Right cardiac atrium (tissue), 5 donors: Measurements from ENCODE around the gene ERP27. TPM values are rescaled to one million over a fixed set of nuclear protein-coding genes. Genes with fewer than 3 reads are reported as not detected.

Source experiments
- ATAC-seq, 2 donors: fragments of 200-7000 bp; cut with Tn5 transposase; one replicate each; pipeline versions ENCODE4 v1.8.0 to v1.9.1; 2020; ENCODE audit warnings: moderate library complexity in 2 of 2, mild to moderate bottlenecking in 1 of 2
- DNase-seq, 3 donors: peaks; one replicate each; pipeline ENCODE4 v3.0.0-alpha.2; 2020
- H3K27ac ChIP-seq: one replicate; pipeline ENCODE4 v1.5.1; 2013; ENCODE audit warnings: mild to moderate bottlenecking, low read length, control low read depth, moderate library complexity
- H3K27me3 ChIP-seq: one replicate; pipeline ENCODE4 v1.6.1; 2013; ENCODE audit not compliant: control insufficient read depth, insufficient read depth
- H3K4me1 ChIP-seq: one replicate; pipeline ENCODE4 v1.6.1; 2013; ENCODE audit warnings: low read length; ENCODE audit not compliant: control insufficient read depth, insufficient read depth
- H3K4me3 ChIP-seq: one replicate; pipeline ENCODE4 v1.5.1; 2013; ENCODE audit warnings: low read length, control low read depth
- H3K9me3 ChIP-seq: one replicate; pipeline ENCODE4 v1.6.1; 2013; ENCODE audit warnings: low read length; ENCODE audit not compliant: control insufficient read depth
- whole genome bisulfite sequencing: extraction: QIAGEN DNeasy Blood & Tissue Kit; methylation state at CpG from one replicate; pipeline ENCODE4 v1.1.7; 2013; 5-methylcytosine and 5-hydroxymethylcytosine counted together
- intact Hi-C, 4 donors: fragments of 100-400 bp; cut with DNase I; formaldehyde crosslinking; loops; one replicate each; pipeline versions ENCODE4 v1.11.0 to v1.14.0; 2022 to 2023
- polyA plus RNA-seq: library from polyadenylated mRNA; stranded (reverse); fragments of 200-250 nt; gene quantifications from one replicate; pipeline ENCODE4 v1.2.3, GENCODE V29; 2013
- total RNA-seq, 4 donors: library from RNA; stranded (reverse); fragmentation: NEBNext Ultra II Directional; extraction: Animal tissue kit (Norgen Biotek cat#: 25700); gene quantifications; one replicate each; pipeline ENCODE4 v1.2.1, GENCODE V29; 2021
- donor health status: healthy with polysubstance abuse.
- donor health status: DM: no; HTN: yes; CAD: no.
- donor health status: DM: no; HTN: no; CAD: no.
- donor health status: DM: no; HTN: yes; CAD: no; lungs with severe emphysema.
- donor health status: DM: yes; HTN: yes; CAD: no.

ERP27 gene
- total and polyA plus RNA-seq, 5 donors = 0.17 to 0.49 (median 0.32) TPM

DNA sequence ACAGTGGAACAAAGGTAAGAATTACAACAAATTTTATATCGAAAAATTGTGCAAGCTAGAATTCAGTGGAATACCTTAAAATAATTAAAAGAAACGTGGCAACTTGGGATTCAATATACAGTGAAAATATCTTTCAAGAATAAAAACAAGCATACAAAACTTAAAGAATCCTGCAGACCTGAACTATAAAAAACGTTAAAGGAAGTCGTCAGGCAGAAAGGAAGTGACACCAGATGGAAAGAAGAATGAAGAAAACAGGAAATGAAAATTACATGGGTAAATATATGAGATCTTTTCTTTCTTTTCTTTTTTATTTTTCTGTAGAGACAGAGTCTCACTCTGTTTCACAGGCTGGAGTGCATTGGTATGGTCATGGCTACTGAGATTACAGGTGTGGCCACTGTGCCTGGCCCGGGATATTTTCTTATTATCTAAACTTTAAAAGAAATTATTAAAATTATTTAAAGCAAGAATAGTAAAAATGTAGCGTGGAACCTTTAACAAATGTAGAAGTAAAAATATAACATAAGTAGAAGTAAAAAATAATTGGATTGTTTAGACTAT lies 57.4 kb downstream of the ERP27 start:
- H3K27me3 ChIP-seq = no peaks in the 10 kb centered on the region
- no peaks in the 10 kb centered on the region for H3K9me3 ChIP-seq
- intact Hi-C loops = no loop called here
- H3K27ac ChIP-seq = no peak overlapping the region
- 77% methylated on average over 6 of the region's 6 CpGs for WGBS
- DNase-seq = no peak
- peaks cover 2% of the 10 kb centered on the region for H3K4me1 ChIP-seq
- no peak for ATAC-seq
- no peak overlapping the region for H3K4me3 ChIP-seq

DNA sequence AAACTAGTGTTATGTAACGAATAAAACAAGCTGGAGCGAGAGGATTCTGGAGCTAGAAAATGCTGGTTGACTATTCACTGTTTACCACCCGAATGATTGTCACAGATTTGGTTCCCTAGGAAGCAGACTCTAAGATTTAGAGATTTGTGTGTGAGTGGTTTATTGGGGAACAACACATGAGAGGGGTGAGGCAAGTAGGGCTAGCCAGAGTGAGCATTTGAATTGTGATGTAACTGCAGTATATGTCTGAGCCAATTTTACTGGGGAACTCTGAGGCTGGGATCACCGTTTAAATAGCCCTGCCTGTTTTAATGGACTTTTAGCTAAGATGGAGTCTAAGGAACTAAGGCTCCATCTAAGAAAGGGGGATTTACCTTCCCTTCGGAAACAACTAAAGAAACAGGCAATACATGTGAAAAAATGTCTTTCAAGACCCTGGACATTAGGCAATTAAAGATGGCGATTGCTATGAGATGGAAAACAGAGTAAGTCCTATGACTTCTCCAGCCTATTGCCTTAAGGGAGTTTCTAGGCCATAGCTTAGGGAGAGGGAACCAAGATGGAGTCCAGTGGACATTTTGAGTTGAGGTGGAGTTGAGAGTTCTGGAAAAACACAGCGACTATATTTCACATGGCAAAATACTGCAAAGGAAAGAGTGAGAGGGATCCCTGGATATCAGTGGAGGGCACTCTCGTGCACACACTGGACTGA lies 59.0 kb downstream of the ERP27 start:
- no peak overlapping the region for H3K27ac ChIP-seq
- intact Hi-C loops = no loop called here
- no peaks in the 10 kb centered on the region for H3K9me3 ChIP-seq
- peak; percentile 55 to 57 for ATAC-seq
- H3K4me1 ChIP-seq = no peaks in the 10 kb centered on the region
- H3K27me3 ChIP-seq = no peaks in the 10 kb centered on the region
- 85% methylated on average over 8 of the region's 8 CpGs for WGBS
- no peak for DNase-seq
- no peak overlapping the region for H3K4me3 ChIP-seq

DNA sequence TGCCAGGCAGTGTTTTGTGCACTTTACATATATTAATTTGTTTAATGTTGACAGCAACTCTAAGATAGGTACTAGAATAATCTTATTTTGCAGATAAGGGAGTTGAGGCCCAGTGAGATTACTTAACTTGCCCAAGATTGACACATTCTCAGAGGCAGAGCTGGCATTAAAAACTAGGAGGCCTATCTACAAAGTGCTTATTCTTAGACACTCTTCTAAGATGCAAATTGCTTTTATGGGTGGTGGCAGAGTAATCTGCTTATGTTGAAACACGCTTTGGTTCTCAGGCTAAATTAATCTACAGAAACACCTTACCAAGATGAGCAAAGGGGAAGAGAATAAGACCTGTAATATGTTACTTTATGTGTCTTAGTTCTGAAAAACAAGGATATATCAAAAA lies 59.8 kb downstream of the ERP27 start:
- no peak for DNase-seq
- Histone ChIP-seq H3K27ac (no peak overlapping the region), H3K9me3 (no peaks in the 10 kb centered on the region), H3K4me3 (no peak overlapping the region), H3K4me1 (no peaks in the 10 kb centered on the region), H3K27me3 (no peaks in the 10 kb centered on the region)
- no peak for ATAC-seq
- intact Hi-C loops = no loop called here
- 75% methylated on average over 1 of the region's 1 CpG for WGBS

DNA sequence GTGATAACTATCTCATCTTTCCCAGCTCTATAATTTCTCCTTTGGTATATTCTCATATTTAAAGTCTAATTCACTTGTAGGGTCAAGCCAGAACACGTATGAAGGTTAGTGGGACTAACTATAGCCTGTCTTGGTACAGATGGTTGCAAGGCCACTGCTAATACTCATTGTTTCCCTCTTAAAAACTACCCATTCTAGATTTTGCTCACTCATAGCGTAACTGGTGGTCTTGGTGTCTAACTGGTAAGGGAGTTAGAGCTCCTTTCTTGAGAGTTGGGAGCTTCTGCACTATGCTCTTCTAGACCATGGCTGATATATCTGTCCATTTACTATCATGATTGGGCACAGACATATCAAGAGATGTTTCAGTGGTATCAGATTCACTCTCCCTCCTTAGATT lies 61.5 kb downstream of the ERP27 start:
- no peak overlapping the region for H3K27ac ChIP-seq
- ATAC-seq = no peak
- H3K9me3 ChIP-seq = no peaks in the 10 kb centered on the region
- intact Hi-C loops = no loop called here
- no peaks in the 10 kb centered on the region for H3K27me3 ChIP-seq
- H3K4me1 ChIP-seq = no peaks in the 10 kb centered on the region
- no peak for DNase-seq
- WGBS = 91% methylated on average over 2 of the region's 2 CpGs
- H3K4me3 ChIP-seq = no peak overlapping the region

DNA sequence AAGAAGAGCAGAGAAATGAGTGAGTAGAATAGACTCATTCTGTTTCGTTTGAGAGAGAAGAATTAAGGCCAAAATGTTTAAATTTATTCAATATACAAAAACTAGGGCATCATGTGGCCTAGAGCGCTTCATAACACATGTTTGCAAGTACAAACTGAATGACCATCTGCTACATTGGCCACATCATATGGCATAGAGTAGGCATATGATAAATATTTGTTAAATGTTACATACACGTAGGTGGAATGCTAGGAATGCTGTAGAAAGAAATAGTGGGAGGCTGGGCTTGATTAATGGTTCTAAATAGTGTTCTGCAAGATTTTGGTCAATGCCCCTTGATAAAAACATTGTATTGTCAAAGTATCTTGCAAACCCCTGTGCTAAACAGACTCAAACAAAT lies 63.5 kb downstream of the ERP27 start:
- DNase-seq (no peak), ATAC-seq (no peak)
- Histone ChIP-seq H3K27ac (no peak overlapping the region), H3K4me3 (no peak overlapping the region), H3K4me1 (no peaks in the 10 kb centered on the region), H3K27me3 (no peaks in the 10 kb centered on the region), H3K9me3 (no peaks in the 10 kb centered on the region)
- 76% methylated on average over 3 of the region's 3 CpGs for WGBS
- intact Hi-C loops = no loop called here

DNA sequence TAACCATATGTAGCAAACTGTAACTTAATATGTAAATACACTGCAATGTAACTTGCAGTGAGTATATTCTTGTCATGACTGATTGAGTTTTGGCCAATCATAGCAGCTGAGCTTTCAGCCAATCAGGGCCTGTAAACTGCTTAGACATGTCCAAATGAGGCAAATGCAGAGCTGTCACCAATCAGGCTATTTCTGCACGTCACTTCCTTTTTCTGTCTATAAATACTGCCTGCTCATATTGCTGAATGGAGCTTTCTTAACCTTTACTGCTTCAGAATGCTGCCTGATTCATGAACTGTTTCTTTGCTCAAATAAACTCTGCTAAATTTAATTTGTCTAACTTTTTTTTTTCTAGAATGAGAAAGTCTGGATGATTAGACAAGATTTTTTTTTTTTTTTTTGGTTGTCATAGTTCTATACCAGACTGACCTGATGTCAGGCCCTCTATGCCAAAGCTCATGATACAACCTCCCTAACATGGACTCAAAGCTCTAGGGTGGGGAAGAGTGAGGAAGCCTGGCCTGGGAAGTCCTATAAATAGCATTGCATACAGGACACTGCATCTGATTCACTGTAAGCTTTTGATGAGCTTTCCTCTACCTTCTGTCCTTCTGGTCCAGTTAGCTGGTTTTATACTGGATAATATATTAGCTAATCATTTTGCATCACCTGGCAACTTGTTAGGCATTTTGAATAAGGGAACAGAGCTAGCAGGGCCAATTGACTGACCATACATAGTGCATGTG lies 64.7 kb downstream of the ERP27 start:
- 35% methylated on average over 1 of the region's 1 CpG for WGBS
- H3K4me3 ChIP-seq = no peak overlapping the region
- ATAC-seq (no peak), DNase-seq (no peak)
- no peaks in the 10 kb centered on the region for H3K9me3 ChIP-seq
- no peaks in the 10 kb centered on the region for H3K27me3 ChIP-seq
- H3K4me1 ChIP-seq = no peaks in the 10 kb centered on the region
- H3K27ac ChIP-seq = no peak overlapping the region
- intact Hi-C loops = no loop called here

DNA sequence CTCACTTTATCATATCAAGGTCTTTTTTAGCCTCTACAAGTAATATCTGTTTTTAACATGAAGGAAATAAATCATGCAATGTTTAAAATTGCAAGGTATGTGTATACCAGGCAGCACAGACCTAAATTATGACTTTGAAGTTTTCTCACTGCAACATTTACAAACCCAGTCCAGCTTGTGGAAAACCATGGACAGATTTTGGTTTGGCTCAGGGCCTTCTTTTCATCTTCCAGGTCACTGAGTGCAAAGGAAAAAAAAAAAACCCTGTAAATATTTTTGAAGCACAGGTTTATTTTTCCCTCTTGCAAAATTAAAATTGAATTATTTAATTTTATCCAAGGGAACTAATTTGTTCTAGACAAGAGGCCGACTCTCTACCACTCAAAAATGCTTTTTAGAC lies 66.5 kb downstream of the ERP27 start:
- Histone ChIP-seq H3K4me1 (no peaks in the 10 kb centered on the region), H3K4me3 (no peak overlapping the region), H3K27ac (no peak overlapping the region), H3K27me3 (no peaks in the 10 kb centered on the region), H3K9me3 (no peaks in the 10 kb centered on the region)
- WGBS = 91% methylated on average over 1 of the region's 1 CpG
- DNase-seq (no peak), ATAC-seq (no peak)
- intact Hi-C loops = no loop called here

DNA sequence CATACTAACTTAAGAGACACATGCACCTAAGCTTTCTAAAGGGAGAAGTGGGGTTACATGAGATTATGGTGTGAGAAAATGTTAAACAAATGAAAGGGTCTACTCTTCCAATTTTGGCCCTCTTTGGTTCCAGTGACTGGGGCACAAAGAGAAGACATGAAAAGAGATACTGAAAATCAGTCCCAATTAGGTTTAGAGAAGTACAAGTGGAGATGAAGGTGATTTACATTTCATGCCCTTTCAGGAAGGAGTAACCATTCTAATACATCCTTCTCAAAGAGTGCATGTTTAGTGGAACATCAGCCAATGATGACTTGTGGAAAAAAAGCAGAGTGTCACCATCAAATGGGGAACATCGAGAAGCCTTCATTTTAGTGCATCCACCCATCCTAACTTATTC lies 67.1 kb downstream of the ERP27 start:
- ATAC-seq = no peak
- intact Hi-C loops = no loop called here
- H3K27ac ChIP-seq = no peak overlapping the region
- WGBS = 97% methylated on average over 1 of the region's 1 CpG
- no peaks in the 10 kb centered on the region for H3K4me1 ChIP-seq
- H3K9me3 ChIP-seq = no peaks in the 10 kb centered on the region
- H3K4me3 ChIP-seq = no peak overlapping the region
- no peaks in the 10 kb centered on the region for H3K27me3 ChIP-seq
- DNase-seq = no peak

DNA sequence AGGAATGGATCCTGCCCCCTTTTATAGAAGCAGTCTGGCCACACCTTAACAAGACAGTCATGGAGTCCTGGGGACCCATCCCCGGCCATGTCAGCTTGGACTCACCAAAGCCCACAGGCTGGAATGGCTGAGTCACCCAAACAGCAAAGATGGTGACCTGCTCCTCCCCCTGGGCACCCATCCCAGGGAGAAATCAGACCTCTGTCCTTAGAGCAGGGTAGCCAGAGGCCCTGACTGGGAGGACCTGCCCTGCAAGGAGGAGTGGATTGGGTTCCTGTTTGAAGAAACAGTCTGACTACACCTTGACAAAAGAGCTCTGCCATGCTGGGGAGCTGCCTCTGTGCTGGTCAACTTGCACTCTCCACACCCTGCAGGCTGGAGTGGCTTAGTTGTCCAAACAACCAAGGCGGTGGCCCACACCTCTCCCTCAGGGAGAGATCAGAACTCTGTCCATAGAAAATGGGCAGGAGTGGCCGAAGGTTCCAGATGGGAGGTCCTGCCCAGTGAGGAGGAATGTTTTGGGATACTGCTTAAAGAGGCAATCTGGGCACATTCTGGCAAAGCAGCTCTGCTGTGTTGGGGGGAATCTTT lies 69.3 kb downstream of the ERP27 start:
- H3K9me3 ChIP-seq = no peaks in the 10 kb centered on the region
- peak in 2 of 3 donors; percentile 21 to 45 for DNase-seq
- WGBS = 96% methylated on average over 3 of the region's 3 CpGs
- H3K27ac ChIP-seq = no peak overlapping the region
- H3K4me1 ChIP-seq = no peaks in the 10 kb centered on the region
- no peaks in the 10 kb centered on the region for H3K27me3 ChIP-seq
- ATAC-seq = no peak
- no peak overlapping the region for H3K4me3 ChIP-seq
- intact Hi-C loops = no loop called here
